ENCODE results near the gene FLNA. TPM values are rescaled to one million over a fixed set of nuclear protein-coding genes. Genes with fewer than 3 reads are reported as not detected.

Gene FLNA
- total RNA-seq, 2 experiments from 2014 or later: 1,012 to 1,022 TPM

GRCh38 chrX:154309041-154309775 is 65.2 kb downstream of the FLNA start:
- H3K27me3 Mint-ChIP-seq: no peaks in the 10 kb centered on the region
- ChIA-PET POLR2A (interaction anchor here (0.7 to 1.8 kb wide), 2 partner anchors 17 to 212 kb away, joined by 3 to 6 read pairs; partner anchors contain the start of gene MECP2), CTCF (interaction anchor here (1.1 to 1.6 kb wide), 3 partner anchors 13 to 219 kb away, joined by 3 to 4 read pairs (median 4); no protein-coding TSS in a partner anchor)
- H3K27ac ChIP-seq (ENCODE audit: low read depth in 1 of 2, low read length in 2 of 2): no peak overlapping the region
- H3K36me3 Mint-ChIP-seq (ENCODE audit: low read depth): no peaks in the 10 kb centered on the region
- H3K9me3 ChIP-seq (ENCODE audit: control insufficient read depth in 1 of 2, insufficient read depth in 1 of 2, low read length in 2 of 2): no peaks in the 10 kb centered on the region
- no peak overlapping the region for H3K4me3 Mint-ChIP-seq
- no peaks in the 10 kb centered on the region for H3K36me3 ChIP-seq (ENCODE audit: insufficient read depth, low read length)
- no peak overlapping the region for H3K4me3 ChIP-seq (ENCODE audit: low read length)
- ATAC-seq (ENCODE audit: poor library complexity) (no peak), DNase-seq (no peak)
- intact Hi-C loops (cut with DNase I, micrococcal nuclease): no loop called here
- no peaks in the 10 kb centered on the region for H3K9me3 Mint-ChIP-seq
- no peak overlapping the region for H3K27ac Mint-ChIP-seq
- peaks cover 40% of the 10 kb centered on the region for H3K4me1 Mint-ChIP-seq (ENCODE audit: low read depth)
- H3K4me1 ChIP-seq (ENCODE audit: insufficient read depth, low read length): peaks cover 49% of the 10 kb centered on the region
- TF ChIP-seq CTCF (IDR thresholded peaks at IDR 0.05): no peak
- no peaks in the 10 kb centered on the region for H3K27me3 ChIP-seq (ENCODE audit: control insufficient read depth in 1 of 2, insufficient read depth in 2 of 2, low read length in 2 of 2)

GRCh38 chrX:154308108-154308946 is 66.1 kb downstream of the FLNA start:
- Mint-ChIP-seq H3K9me3 (no peaks in the 10 kb centered on the region), H3K27ac (peak overlapping the region; percentile 64), H3K27me3 (no peaks in the 10 kb centered on the region), H3K4me1 (ENCODE audit: low read depth) (peaks cover 37% of the 10 kb centered on the region), H3K36me3 (ENCODE audit: low read depth) (no peaks in the 10 kb centered on the region), H3K4me3 (peak overlapping the region; percentile 18)
- no peaks in the 10 kb centered on the region for H3K9me3 ChIP-seq (ENCODE audit: control insufficient read depth in 1 of 2, insufficient read depth in 1 of 2, low read length in 2 of 2)
- H3K27ac ChIP-seq (ENCODE audit: low read depth in 1 of 2, low read length in 2 of 2): no peak overlapping the region
- DNase-seq: peak; percentile 68 to 86 (median 76)
- H3K4me1 ChIP-seq (ENCODE audit: insufficient read depth, low read length): peaks cover 44% of the 10 kb centered on the region
- no peaks in the 10 kb centered on the region for H3K36me3 ChIP-seq (ENCODE audit: insufficient read depth, low read length)
- H3K27me3 ChIP-seq (ENCODE audit: control insufficient read depth in 1 of 2, insufficient read depth in 2 of 2, low read length in 2 of 2): no peaks in the 10 kb centered on the region
- CTCF ChIA-PET: interaction anchor here (0.8 to 1.6 kb wide), 5 partner anchors 10 to 218 kb away, joined by 3 to 4 read pairs (median 3); partner anchors contain the start of gene TEX28
- no peak overlapping the region for H3K4me3 ChIP-seq (ENCODE audit: low read length)
- TF ChIP-seq CTCF (IDR thresholded peaks at IDR 0.05): peak; percentile 61
- intact Hi-C loops (cut with DNase I, micrococcal nuclease): no loop called here
- POLR2A ChIA-PET: interaction anchor here (0.6 to 1.8 kb wide), 3 partner anchors 18 to 211 kb away, joined by 3 to 6 read pairs (median 3); partner anchors contain the start of gene MECP2
- peak; percentile 83 for ATAC-seq (ENCODE audit: poor library complexity)

- Histone ChIP-seq H3K27ac (ENCODE audit: low read depth in 1 of 2, low read length in 2 of 2) (no peak overlapping the region), H3K27me3 (ENCODE audit: control insufficient read depth in 1 of 2, insufficient read depth in 2 of 2, low read length in 2 of 2) (no peaks in the 10 kb centered on the region), H3K9me3 (ENCODE audit: control insufficient read depth in 1 of 2, insufficient read depth in 1 of 2, low read length in 2 of 2) (no peaks in the 10 kb centered on the region), H3K4me1 (ENCODE audit: insufficient read depth, low read length) (peaks cover 33% of the 10 kb centered on the region), H3K4me3 (ENCODE audit: low read length) (no peak overlapping the region), H3K36me3 (ENCODE audit: insufficient read depth, low read length) (no peaks in the 10 kb centered on the region)
- Mint-ChIP-seq H3K36me3 (ENCODE audit: low read depth) (no peaks in the 10 kb centered on the region), H3K4me1 (ENCODE audit: low read depth) (peaks cover 30% of the 10 kb centered on the region), H3K9me3 (no peaks in the 10 kb centered on the region), H3K4me3 (no peak overlapping the region), H3K27me3 (no peaks in the 10 kb centered on the region), H3K27ac (no peak overlapping the region)
- DNase-seq (no peak), ATAC-seq (ENCODE audit: poor library complexity) (no peak)
- intact Hi-C loops (cut with DNase I, micrococcal nuclease): no loop called here
- ChIA-PET POLR2A (no interaction called here), CTCF (interaction anchor here (1.6 to 2.2 kb wide), 2 partner anchors 217 to 294 kb away, joined by 4 read pairs; no protein-coding TSS in a partner anchor)
- no peak for TF ChIP-seq CTCF (IDR thresholded peaks at IDR 0.05)
Measured at GRCh38 chrX:154307202-154307601, 67.2 kb downstream of the FLNA start.

All from CD4-positive, alpha-beta T cell (primary cell).